OCI-LY7 (cell line): ENCODE data around the gene PM20D1. TPM values are rescaled to one million over a fixed set of nuclear protein-coding genes. Genes with fewer than 3 reads are reported as not detected.
"Not testable (repeated sequence)": the region's sequence is repeated elsewhere in the genome, so short reads cannot be mapped to it uniquely, and the experiment has no call there.

Source experiments
- BruUV-seq: library from RNA; stranded (reverse); fragments of 400-500 nt; replicated peaks from 2 replicates; lab custom pipeline; 2021; lab: Mats Ljungman, UMichigan
- CTCF ChIA-PET: fragments of 300-600 bp; sonication (Branson Sonifier 250); formaldehyde crosslinking; loops from one replicate; lab custom pipeline; 2022; ENCODE audit warnings: antibody characterized with exemption; ENCODE audit not compliant: unreplicated experiment; lab: Charles Lee
- POLR2A ChIA-PET: fragments of 300-600 bp; sonication (Branson Sonifier 250); formaldehyde crosslinking; loops from one replicate; lab custom pipeline; 2022; ENCODE audit warnings: antibody characterized with exemption; lab: Charles Lee
- DNase-seq: peaks from one replicate; pipeline ENCODE4 v3.0.0-alpha.2; 2015; ENCODE audit warnings: low spot score
- H2AFZ ChIP-seq: fragments of 200-600 bp; sonication (generic), shearing (Covaris generic); 2 replicates; pipeline ENCODE4 v1.6.1; 2014; ENCODE audit warnings: mild to moderate bottlenecking, antibody characterized with exemption, low read length, moderate library complexity
- H3K27ac ChIP-seq: fragments of 200-600 bp; sonication (generic); 2 replicates; pipeline ENCODE4 v1.5.1; 2014; ENCODE audit warnings: mixed run types, low read depth, mild to moderate bottlenecking, moderate library complexity, low read length, inconsistent platforms; ENCODE audit not compliant: poor library complexity, severe bottlenecking
- H3K36me3 ChIP-seq: fragments of 200-600 bp; sonication (generic); 2 replicates; pipeline ENCODE4 v1.6.1; 2014; ENCODE audit warnings: mild to moderate bottlenecking, antibody characterized with exemption, low read length, moderate library complexity, mixed read lengths; ENCODE audit not compliant: insufficient read depth
- H3K4me1 ChIP-seq: fragments of 200-600 bp; sonication (generic); 2 replicates; pipeline ENCODE4 v1.5.1; 2014; ENCODE audit warnings: mild to moderate bottlenecking, low read length; ENCODE audit not compliant: insufficient read depth, poor library complexity, severe bottlenecking
- H3K4me2 ChIP-seq: fragments of 200-600 bp; sonication (generic); 2 replicates; pipeline ENCODE4 v1.6.1; 2014; ENCODE audit warnings: mild to moderate bottlenecking, low read length
- H3K4me3 ChIP-seq: fragments of 200-600 bp; sonication (generic); 2 replicates; pipeline ENCODE4 v1.5.1; 2014; ENCODE audit warnings: mild to moderate bottlenecking, low read depth, low read length; ENCODE audit not compliant: poor library complexity, severe bottlenecking
- H3K79me2 ChIP-seq: fragments of 200-600 bp; sonication (generic); 2 replicates; pipeline ENCODE4 v1.6.1; 2016; ENCODE audit warnings: low read depth, mild to moderate bottlenecking, low read length, moderate library complexity, mixed read lengths; ENCODE audit not compliant: insufficient read depth
- H3K9me2 ChIP-seq: fragments of 200-600 bp; sonication (generic); 2 replicates; pipeline ENCODE4 v1.6.1; 2016; ENCODE audit warnings: mild to moderate bottlenecking, low read length, mixed read lengths; ENCODE audit not compliant: insufficient read depth
- H3K9me3 ChIP-seq: fragments of 200-600 bp; sonication (generic); 2 replicates; pipeline ENCODE4 v1.6.1; 2014; ENCODE audit warnings: mild to moderate bottlenecking, mixed run types, low read length, mixed read lengths
- H4K20me1 ChIP-seq: fragments of 200-600 bp; sonication (generic); 2 replicates; pipeline ENCODE4 v1.6.1; 2014; ENCODE audit warnings: mild to moderate bottlenecking, antibody characterized with exemption, low read length, moderate library complexity, mixed read lengths; ENCODE audit not compliant: insufficient read depth
- CTCF ChIP-seq: fragments of 200-600 bp; sonication (generic); conservative IDR thresholded peaks from 2 replicates; pipeline ENCODE4 v1.5.1; 2014; ENCODE audit warnings: mild to moderate bottlenecking, antibody characterized with exemption, low read length, moderate library complexity, mixed read lengths
- EZH2phosphoT487 ChIP-seq: fragments of 200-600 bp; sonication (generic); IDR thresholded peaks from 2 replicates; pipeline ENCODE4 v1.6.1; 2018; ENCODE audit warnings: low read depth, borderline replicate concordance, mild to moderate bottlenecking, mixed run types, antibody characterized with exemption, low read length, moderate library complexity, mixed read lengths
- intact Hi-C: fragments of 100-400 bp; cut with micrococcal nuclease; formaldehyde crosslinking; loops from one replicate; pipeline ENCODE4 v1.10.0; 2022; ENCODE audit not compliant: unreplicated experiment
- total RNA-seq, 2 experiments: library from RNA; depleted of rRNA in 1 of 2; stranded (reverse); fragments of >200 nt in 1 of 2; shearing (Covaris generic) in 1 of 2; gene quantifications; 2 replicates each; pipeline ENCODE4 v1.2.3, GENCODE V29; 2014 to 2022

The PM20D1 gene
- total RNA-seq, 2 experiments from 2014 or later: not detected

- Histone ChIP-seq H3K4me3 (peak overlapping the region; percentile 8), H3K27ac (no peak overlapping the region), H3K9me2 (no peaks in the 10 kb centered on the region; the same call in 1 of the 2 replicates), H3K36me3 (no peaks in the 10 kb centered on the region), H2AFZ (peak overlapping the region; percentile 72), H4K20me1 (no peaks in the 10 kb centered on the region), H3K79me2 (no peaks in the 10 kb centered on the region), H3K4me1 (peaks cover 14% of the 10 kb centered on the region), H3K9me3 (peaks cover 21% of the 10 kb centered on the region), H3K4me2 (peak overlapping the region; percentile 41)
- POLR2A ChIA-PET: interaction anchor here (0.8 kb wide), 1 partner anchor 8 kb away, joined by 3 read pairs; the partner anchor contains the start of gene PM20D1
- TF ChIP-seq EZH2phosphoT487 (no peak), CTCF (peak; percentile 49)
- intact Hi-C loops: loop anchor here (5.0 kb wide), 1 partner anchor 66 kb away; no protein-coding TSS in a partner anchor
- DNase-seq: peak; percentile 38
- CTCF ChIA-PET: interaction anchor here (0.6 kb wide), 1 partner anchor 857 kb away, joined by 3 read pairs; no protein-coding TSS in a partner anchor
- no TSS peak for BruUV-seq
Observed at GRCh38 chr1:205858141-205858961, 8.4 kb upstream of the PM20D1 start.

- H3K79me2 ChIP-seq, POLR2A ChIA-PET, H3K4me2 ChIP-seq, H4K20me1 ChIP-seq, H3K4me3 ChIP-seq, DNase-seq, H3K36me3 ChIP-seq, H3K27ac ChIP-seq, H3K9me2 ChIP-seq, BruUV-seq, CTCF ChIA-PET: not testable (repeated sequence)
- Histone ChIP-seq H2AFZ (peak overlapping the region; percentile 72), H3K9me3 (peaks cover 21% of the 10 kb centered on the region), H3K4me1 (peaks cover 14% of the 10 kb centered on the region)
- intact Hi-C loops: loop anchor here (5.0 kb wide), 1 partner anchor 65 kb away; no protein-coding TSS in a partner anchor
Observed at GRCh38 chr1:205857501-205857900, 7.6 kb upstream of the PM20D1 start.

- intact Hi-C loops: loop anchor here (5.0 kb wide), 1 partner anchor 64 kb away; no protein-coding TSS in a partner anchor
- ChIA-PET POLR2A (no interaction called here), CTCF (no interaction called here)
Observed at GRCh38 chr1:205856433-205856832, 6.5 kb upstream of the PM20D1 start.

More at GRCh38 chr1:205856433-205856832, 6.5 kb upstream of the PM20D1 start:
- no peak overlapping the region for H2AFZ ChIP-seq
- H3K27ac ChIP-seq: no peak overlapping the region
- BruUV-seq: no TSS peak
- H3K4me2 ChIP-seq: no peak overlapping the region
- no peaks in the 10 kb centered on the region; the same call in 1 of the 2 replicates for H3K9me2 ChIP-seq
- peaks cover 14% of the 10 kb centered on the region for H3K4me1 ChIP-seq
- DNase-seq: no peak
- TF ChIP-seq EZH2phosphoT487 (no peak), CTCF (no peak)
- H3K4me3 ChIP-seq: no peak overlapping the region
- H3K36me3 ChIP-seq: no peaks in the 10 kb centered on the region
- H3K9me3 ChIP-seq: peaks cover 15% of the 10 kb centered on the region
- no peaks in the 10 kb centered on the region for H3K79me2 ChIP-seq
- H4K20me1 ChIP-seq: no peaks in the 10 kb centered on the region
